ENCODE results near the gene THEMIS. TPM values are rescaled to one million over a fixed set of nuclear protein-coding genes. Genes with fewer than 3 reads are reported as not detected.

Gene THEMIS, protein sequence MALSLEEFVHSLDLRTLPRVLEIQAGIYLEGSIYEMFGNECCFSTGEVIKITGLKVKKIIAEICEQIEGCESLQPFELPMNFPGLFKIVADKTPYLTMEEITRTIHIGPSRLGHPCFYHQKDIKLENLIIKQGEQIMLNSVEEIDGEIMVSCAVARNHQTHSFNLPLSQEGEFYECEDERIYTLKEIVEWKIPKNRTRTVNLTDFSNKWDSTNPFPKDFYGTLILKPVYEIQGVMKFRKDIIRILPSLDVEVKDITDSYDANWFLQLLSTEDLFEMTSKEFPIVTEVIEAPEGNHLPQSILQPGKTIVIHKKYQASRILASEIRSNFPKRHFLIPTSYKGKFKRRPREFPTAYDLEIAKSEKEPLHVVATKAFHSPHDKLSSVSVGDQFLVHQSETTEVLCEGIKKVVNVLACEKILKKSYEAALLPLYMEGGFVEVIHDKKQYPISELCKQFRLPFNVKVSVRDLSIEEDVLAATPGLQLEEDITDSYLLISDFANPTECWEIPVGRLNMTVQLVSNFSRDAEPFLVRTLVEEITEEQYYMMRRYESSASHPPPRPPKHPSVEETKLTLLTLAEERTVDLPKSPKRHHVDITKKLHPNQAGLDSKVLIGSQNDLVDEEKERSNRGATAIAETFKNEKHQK
- total RNA-seq = under 1 TPM; 0.43 to 0.56 TPM

DNA sequence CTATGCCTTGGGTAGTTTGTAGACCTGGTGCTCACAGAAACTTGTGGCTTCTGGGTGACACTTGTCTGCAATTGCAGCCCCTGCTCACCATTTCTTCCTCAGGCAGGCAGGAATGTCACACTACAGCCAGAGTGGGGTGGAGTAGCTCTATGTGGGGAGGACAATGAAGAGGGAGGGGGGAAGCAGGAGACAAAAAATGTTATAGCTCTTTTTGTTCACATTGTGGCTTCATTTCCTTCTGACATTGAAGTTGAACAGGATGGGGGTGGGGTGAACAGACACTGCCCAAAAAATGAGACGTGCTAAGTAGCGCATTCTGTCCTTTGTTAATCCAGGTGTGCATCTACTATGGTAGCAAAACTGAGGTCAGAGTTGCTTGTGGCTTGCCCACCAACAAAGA lies at the start of gene THEMIS:
Gene THEMIS (minus strand): TSS at position 124 of the 400 bp plus-strand sequence. CDS start 126 bp downstream, outside the sequence.
- no peak for TF ChIP-seq CTCF (IDR thresholded peaks at IDR 0.05)
- no peak within 1 kb of the TSS for H3K27ac ChIP-seq

DNA sequence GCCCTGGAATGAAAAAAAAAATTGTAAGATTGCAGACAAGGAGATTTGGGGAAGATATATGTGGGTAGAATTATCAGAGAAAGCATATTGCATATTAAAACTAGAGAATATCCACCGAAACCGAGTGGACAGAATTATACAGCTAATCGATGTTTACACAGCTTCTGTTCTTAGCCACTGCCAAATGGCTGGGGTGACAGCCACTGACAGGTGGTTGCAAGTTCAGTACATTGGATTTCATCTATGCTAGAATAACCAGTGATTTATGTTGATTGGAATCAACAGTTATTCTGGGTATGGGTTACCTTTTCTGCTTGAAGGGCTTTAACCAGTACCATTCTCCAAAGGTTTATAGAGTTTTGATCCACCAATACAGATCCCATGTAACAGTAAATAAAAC lies 48.4 kb upstream of the THEMIS start:
- H3K4me1 ChIP-seq = no peaks in the 10 kb centered on the region
- no peaks in the 10 kb centered on the region for H3K9me3 ChIP-seq
- no peak for DNase-seq (ENCODE audit: low spot score)
- H3K27ac ChIP-seq = no peak overlapping the region
- H3K36me3 ChIP-seq = no peaks in the 10 kb centered on the region
- no peak for TF ChIP-seq CTCF (IDR thresholded peaks at IDR 0.05)
- H3K27me3 ChIP-seq = no peaks in the 10 kb centered on the region
- no peak overlapping the region for H3K4me3 ChIP-seq

More for the DNA sequence above, at the start of gene THEMIS:
- no peaks in the 10 kb centered on the region for H3K36me3 ChIP-seq
- no peak for DNase-seq (ENCODE audit: low spot score)
- no peaks in the 10 kb centered on the region for H3K27me3 ChIP-seq
- H3K9me3 ChIP-seq = peaks cover 0 to 7% of the 10 kb centered on the region in 2 donors
- no peaks in the 10 kb centered on the region for H3K4me1 ChIP-seq
- no peak within 1 kb of the TSS for H3K4me3 ChIP-seq

DNA sequence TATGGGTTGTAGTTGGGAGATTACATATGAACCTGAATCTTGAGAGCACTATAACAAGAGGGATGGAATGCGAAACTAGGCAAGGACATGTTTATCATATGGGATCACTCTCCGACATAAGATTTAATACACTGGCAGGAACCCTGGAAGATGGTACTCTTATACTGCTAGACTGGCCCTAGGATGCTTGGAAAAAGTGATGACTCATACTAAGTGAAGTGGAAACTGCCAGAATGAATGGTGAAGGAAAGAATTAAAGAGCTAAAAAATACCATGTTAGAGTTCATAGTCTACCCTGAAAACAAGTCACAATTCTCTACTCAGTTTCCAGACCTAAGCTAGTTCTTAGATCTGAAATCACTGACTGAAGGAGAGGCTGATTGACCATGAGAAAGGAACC lies 45.5 kb upstream of the THEMIS start:
- no peak for TF ChIP-seq CTCF (IDR thresholded peaks at IDR 0.05)
- Histone ChIP-seq H3K36me3 (no peaks in the 10 kb centered on the region), H3K9me3 (no peaks in the 10 kb centered on the region), H3K27me3 (no peaks in the 10 kb centered on the region), H3K4me1 (no peaks in the 10 kb centered on the region), H3K4me3 (no peak overlapping the region), H3K27ac (no peak overlapping the region)
- DNase-seq (ENCODE audit: low spot score) = no peak

GRCh38 chr6:127945434-127946097 lies 44.7 kb upstream of the THEMIS start:
- H3K4me1 ChIP-seq = no peaks in the 10 kb centered on the region
- H3K27ac ChIP-seq = no peak overlapping the region
- H3K4me3 ChIP-seq = no peak overlapping the region
- H3K9me3 ChIP-seq = no peaks in the 10 kb centered on the region
- no peak for TF ChIP-seq CTCF (IDR thresholded peaks at IDR 0.05)
- no peaks in the 10 kb centered on the region for H3K36me3 ChIP-seq
- no peak for DNase-seq (ENCODE audit: low spot score)
- H3K27me3 ChIP-seq = no peaks in the 10 kb centered on the region

DNA sequence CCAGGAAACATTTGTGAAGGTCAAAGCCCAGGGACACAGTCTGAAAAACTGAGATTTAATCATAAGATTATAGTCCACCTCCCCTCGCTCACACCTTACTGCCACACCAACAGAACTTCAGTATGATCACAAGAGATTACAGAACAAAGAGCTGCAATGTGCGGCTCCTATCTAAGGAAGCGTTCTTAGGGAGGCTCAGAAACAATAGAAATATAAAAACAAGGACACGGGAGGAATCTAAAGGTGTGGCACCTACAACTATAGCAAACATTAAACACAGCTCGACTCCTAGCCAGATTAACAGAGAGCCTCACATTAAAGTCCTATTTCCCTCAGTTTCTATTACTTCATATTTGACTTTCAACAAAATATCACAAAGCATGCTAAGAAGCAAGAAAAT lies 40.4 kb upstream of the THEMIS start:
- Histone ChIP-seq H3K9me3 (no peaks in the 10 kb centered on the region), H3K27me3 (no peaks in the 10 kb centered on the region), H3K36me3 (no peaks in the 10 kb centered on the region), H3K4me1 (no peaks in the 10 kb centered on the region), H3K27ac (no peak overlapping the region), H3K4me3 (no peak overlapping the region)
- no peak for TF ChIP-seq CTCF (IDR thresholded peaks at IDR 0.05)
- DNase-seq (ENCODE audit: low spot score) = no peak
